Sigmoid colon (tissue), 7 donors: ENCODE data around the gene LARP4B. TPM values are rescaled to one million over a fixed set of nuclear protein-coding genes. Genes with fewer than 3 reads are reported as not detected.

Experiments used
- DNase-seq: peaks from one replicate; pipeline ENCODE4 v3.0.0-alpha.2; 2019
- H3K27ac ChIP-seq, 4 donors: fragments of 200-600 bp; sonication (generic); one replicate each; pipeline ENCODE4 v1.5.1; 2016 to 2019; ENCODE audit warnings: mild to moderate bottlenecking in 1 of 4
- H3K27me3 ChIP-seq, 3 donors: fragments of 200-600 bp; sonication (generic); one replicate each; pipeline ENCODE4 v1.5.1; 2019; ENCODE audit warnings: mild to moderate bottlenecking in 1 of 3
- H3K36me3 ChIP-seq, 4 donors: fragments of 200-600 bp; sonication (generic); one replicate each; pipeline ENCODE4 v1.5.1; 2016 to 2019
- H3K4me1 ChIP-seq, 4 donors: fragments of 200-600 bp; sonication (generic); one replicate each; pipeline ENCODE4 v1.5.1; 2017 to 2019
- H3K4me3 ChIP-seq, 4 donors: fragments of 200-600 bp; sonication (generic); one replicate each; pipeline ENCODE4 v1.5.1; 2017 to 2019; ENCODE audit warnings: mild to moderate bottlenecking in 2 of 4, moderate library complexity in 1 of 4
- H3K9me3 ChIP-seq, 4 donors: fragments of 200-600 bp in 3 of 4; sonication (generic) in 3 of 4; one replicate each; pipeline versions ENCODE4 v1.5.1 to v1.6.1; 2013 to 2019
- EP300 ChIP-seq, 4 donors: sonication (generic); formaldehyde crosslinking; IDR thresholded peaks; one replicate each; pipeline ENCODE4 v1.6.1; 2017; ENCODE audit warnings: antibody characterized with exemption in 4 of 4
- POLR2A ChIP-seq, 2 donors: fragments of 450-650 bp; IDR thresholded peaks; one replicate each; pipeline ENCODE4 v1.6.1; 2016; ENCODE audit warnings: antibody characterized with exemption in 2 of 2, mild to moderate bottlenecking in 2 of 2, moderate library complexity in 2 of 2
- POLR2AphosphoS5 ChIP-seq, 4 donors: sonication (generic); formaldehyde crosslinking; IDR thresholded peaks; one replicate each; pipeline ENCODE4 v1.6.1; 2017; ENCODE audit warnings: antibody characterized with exemption in 4 of 4
- WGBS, 2 donors: extraction: QIAGEN DNeasy Blood & Tissue Kit; methylation state at CpG; one replicate each; pipeline ENCODE4 v1.1.7; 2013; 5-methylcytosine and 5-hydroxymethylcytosine counted together
- intact Hi-C: fragments of 100-400 bp; cut with DNase I; formaldehyde crosslinking; loops from one replicate; pipeline ENCODE4 v1.15.1; 2023
- polyA plus RNA-seq, 3 donors: library from polyadenylated mRNA; stranded (reverse); fragments of 200-250 nt; gene quantifications; one replicate each; pipeline ENCODE4 v1.2.3, GENCODE V29; 2013
- total RNA-seq, 4 donors: library from RNA; depleted of rRNA; stranded (reverse); fragments of >200 nt; gene quantifications; one replicate each; pipeline ENCODE4 v1.1.0, GENCODE V29; 2016
- TF ChIP-seq, protein P1 (sequence below), 4 experiments: fragments of 450-650 bp in 3 of 4; fragments of 200-600 bp in 1 of 4; IDR thresholded peaks; one replicate each; pipeline ENCODE4 v1.5.1; 2016 to 2019; ENCODE audit warnings: antibody characterized with exemption in 4 of 4, mild to moderate bottlenecking in 3 of 4, moderate library complexity in 2 of 4
- donor health status: healthy with polysubstance abuse.
- donor health status: Bipolar disorder and iron deficiency.
- donor health status: healthy.

Gene LARP4B
- total and polyA plus RNA-seq, 7 donors: 11.4 to 57.6 (median 31.9) TPM

DNA sequence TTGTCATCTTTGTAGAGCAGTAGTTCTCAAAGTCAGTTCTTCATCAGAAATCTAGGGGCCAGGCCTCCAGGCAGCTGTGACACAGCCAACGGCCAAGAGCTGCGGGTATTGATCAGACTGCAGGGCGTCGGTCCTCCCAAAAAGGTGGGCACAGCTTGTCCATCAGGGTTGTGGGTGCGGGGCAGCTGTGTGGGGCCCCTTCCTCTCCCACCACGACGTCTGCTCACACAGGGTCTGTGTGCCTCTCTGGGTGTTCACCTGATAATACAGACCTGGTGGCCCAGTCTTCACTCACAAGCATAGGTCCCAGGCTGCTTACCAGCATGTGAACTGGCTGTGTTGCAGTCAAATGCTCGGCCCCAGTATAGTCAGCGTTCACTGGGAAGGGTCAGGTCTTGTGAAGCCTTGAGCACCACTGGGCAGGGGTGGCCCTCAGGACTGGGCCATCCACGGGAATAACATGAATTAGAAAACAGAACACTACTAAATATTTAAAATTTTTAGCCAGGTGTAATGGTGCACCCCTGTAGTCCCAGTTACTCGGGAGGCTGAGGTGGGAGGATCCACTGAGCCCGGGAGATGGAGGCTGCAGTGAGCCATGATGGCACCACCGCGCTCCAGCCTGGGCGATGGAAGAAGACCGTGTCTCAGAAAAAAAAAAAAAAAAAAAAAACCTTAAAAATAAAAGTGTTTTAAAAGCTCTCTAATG, 139.3 kb downstream of the LARP4B start:
- 82 to 85% methylated on average over 16 of the region's 16 CpGs for WGBS, 2 donors
- Histone ChIP-seq H3K36me3 (no peaks in the 10 kb centered on the region), H3K27me3 (no peaks in the 10 kb centered on the region), H3K27ac (no peak overlapping the region), H3K9me3 (peaks cover 0 to 2% (median 0%) of the 10 kb centered on the region in 4 donors), H3K4me1 (peaks cover 0 to 17% (median 4%) of the 10 kb centered on the region in 4 donors), H3K4me3 (no peak overlapping the region)
- intact Hi-C loops: no loop called here
- peak; percentile 37 for DNase-seq
- TF ChIP-seq EP300 (IDR thresholded peaks at IDR 0.05) (no peak), POLR2AphosphoS5 (IDR thresholded peaks at IDR 0.05) (no peak), POLR2A (IDR thresholded peaks at IDR 0.05) (no peak)
- TF ChIP-seq, protein P1, sequence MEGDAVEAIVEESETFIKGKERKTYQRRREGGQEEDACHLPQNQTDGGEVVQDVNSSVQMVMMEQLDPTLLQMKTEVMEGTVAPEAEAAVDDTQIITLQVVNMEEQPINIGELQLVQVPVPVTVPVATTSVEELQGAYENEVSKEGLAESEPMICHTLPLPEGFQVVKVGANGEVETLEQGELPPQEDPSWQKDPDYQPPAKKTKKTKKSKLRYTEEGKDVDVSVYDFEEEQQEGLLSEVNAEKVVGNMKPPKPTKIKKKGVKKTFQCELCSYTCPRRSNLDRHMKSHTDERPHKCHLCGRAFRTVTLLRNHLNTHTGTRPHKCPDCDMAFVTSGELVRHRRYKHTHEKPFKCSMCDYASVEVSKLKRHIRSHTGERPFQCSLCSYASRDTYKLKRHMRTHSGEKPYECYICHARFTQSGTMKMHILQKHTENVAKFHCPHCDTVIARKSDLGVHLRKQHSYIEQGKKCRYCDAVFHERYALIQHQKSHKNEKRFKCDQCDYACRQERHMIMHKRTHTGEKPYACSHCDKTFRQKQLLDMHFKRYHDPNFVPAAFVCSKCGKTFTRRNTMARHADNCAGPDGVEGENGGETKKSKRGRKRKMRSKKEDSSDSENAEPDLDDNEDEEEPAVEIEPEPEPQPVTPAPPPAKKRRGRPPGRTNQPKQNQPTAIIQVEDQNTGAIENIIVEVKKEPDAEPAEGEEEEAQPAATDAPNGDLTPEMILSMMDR (IDR thresholded peaks at IDR 0.05): no peak

DNA sequence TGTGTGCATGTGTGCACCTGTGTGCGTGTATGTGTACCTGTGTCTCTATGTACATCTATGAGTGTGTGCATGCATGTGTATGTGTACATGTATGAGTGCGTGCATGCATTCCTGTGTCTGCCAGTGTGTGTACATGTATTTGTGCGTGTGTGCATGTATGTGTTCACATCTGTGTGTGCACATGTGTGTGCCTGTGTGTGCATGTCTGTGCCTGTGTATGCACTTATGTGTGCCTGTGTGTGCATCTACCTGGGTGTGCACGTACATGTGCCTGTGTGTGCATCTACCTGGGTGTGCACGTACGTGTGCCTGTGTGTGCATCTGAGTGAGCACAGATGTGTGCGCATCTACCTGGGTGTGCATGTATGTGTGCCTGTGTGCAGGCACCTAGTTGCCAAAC, 139.9 kb downstream of the LARP4B start:
- DNase-seq: peak; percentile 30
- Histone ChIP-seq H3K4me1 (peaks cover 0 to 17% (median 4%) of the 10 kb centered on the region in 4 donors), H3K27ac (no peak overlapping the region), H3K4me3 (no peak overlapping the region), H3K36me3 (no peaks in the 10 kb centered on the region), H3K9me3 (no peaks in the 10 kb centered on the region), H3K27me3 (no peaks in the 10 kb centered on the region)
- WGBS, 2 donors: 95 to 97% methylated on average over 7 of the region's 7 CpGs
- intact Hi-C loops: no loop called here
- TF ChIP-seq, protein P1 (IDR thresholded peaks at IDR 0.05): no peak
- TF ChIP-seq POLR2AphosphoS5 (IDR thresholded peaks at IDR 0.05) (no peak), POLR2A (IDR thresholded peaks at IDR 0.05) (no peak), EP300 (IDR thresholded peaks at IDR 0.05) (no peak)

DNA sequence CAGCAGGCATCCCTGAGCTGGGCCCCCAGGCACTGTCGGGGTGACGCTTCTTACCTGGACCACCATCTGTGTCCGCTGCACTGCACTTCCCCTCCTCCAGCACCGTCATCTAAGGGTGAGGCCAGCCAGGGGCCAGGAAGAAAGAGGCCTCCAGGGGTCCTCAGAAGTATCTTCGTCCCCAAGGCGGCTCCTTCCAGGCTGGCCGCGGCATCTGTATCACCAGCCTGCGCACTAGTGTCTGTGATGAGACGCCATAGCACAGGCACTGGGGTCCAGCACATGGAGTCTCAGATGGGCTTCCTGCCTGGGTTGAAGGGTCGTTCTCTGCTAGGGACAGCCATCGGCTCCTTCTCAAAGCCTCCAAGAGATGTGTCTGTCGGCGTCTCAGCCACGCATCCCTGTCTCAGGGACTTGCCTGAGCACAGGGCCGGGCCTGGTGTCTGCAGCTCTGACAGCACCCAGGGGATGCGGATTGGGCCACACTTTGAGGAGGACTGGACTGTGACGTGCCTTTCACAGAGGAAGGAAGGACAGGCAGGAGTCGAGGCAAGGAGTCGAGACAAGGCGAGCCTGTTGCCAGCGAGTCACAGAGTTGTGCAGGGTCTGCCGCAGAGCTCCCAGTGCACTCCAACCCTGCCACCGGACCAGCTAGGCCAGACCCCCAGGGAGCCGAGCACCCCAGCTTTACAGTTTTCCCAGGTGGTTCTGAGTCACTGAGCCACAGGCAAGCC, 140.5 kb downstream of the LARP4B start:
- Histone ChIP-seq H3K4me3 (no peak overlapping the region), H3K4me1 (peaks cover 0 to 17% (median 4%) of the 10 kb centered on the region in 4 donors), H3K27ac (no peak overlapping the region), H3K36me3 (no peaks in the 10 kb centered on the region), H3K27me3 (no peaks in the 10 kb centered on the region), H3K9me3 (no peaks in the 10 kb centered on the region)
- intact Hi-C loops: no loop called here
- TF ChIP-seq POLR2A (IDR thresholded peaks at IDR 0.05) (no peak), POLR2AphosphoS5 (IDR thresholded peaks at IDR 0.05) (no peak), EP300 (IDR thresholded peaks at IDR 0.05) (no peak)
- TF ChIP-seq, protein P1 (IDR thresholded peaks at IDR 0.05): no peak
- 89 to 92% methylated on average over 25 of the region's 25 CpGs for WGBS, 2 donors
- DNase-seq: peak; percentile 57

- 40 to 76% methylated on average over 30 of the region's 30 CpGs for WGBS, 2 donors
- no peaks in the 10 kb centered on the region for H3K9me3 ChIP-seq
- intact Hi-C loops: loop anchor here (5.0 to 10.0 kb wide), 4 partner anchors 98 to 415 kb away; no protein-coding TSS in a partner anchor
- H3K36me3 ChIP-seq: no peaks in the 10 kb centered on the region
- TF ChIP-seq, protein P1 (IDR thresholded peaks at IDR 0.05): no peak
- no peak for TF ChIP-seq POLR2AphosphoS5 (IDR thresholded peaks at IDR 0.05)
- TF ChIP-seq EP300 (IDR thresholded peaks at IDR 0.05): no peak
- TF ChIP-seq POLR2A (IDR thresholded peaks at IDR 0.05): no peak
- peak overlapping the region in 1 of 4 donors; percentile 50 for H3K4me3 ChIP-seq
- peak; percentile 57 for DNase-seq
- peaks cover 0 to 19% (median 6%) of the 10 kb centered on the region in 4 donors for H3K4me1 ChIP-seq
- H3K27me3 ChIP-seq: no peaks in the 10 kb centered on the region
- H3K27ac ChIP-seq: peak overlapping the region in 1 of 4 donors; percentile 63
Measured at GRCh38 chr10:789831-790701, 141.4 kb downstream of the LARP4B start.
